DOHH2 (cell line): ENCODE measurements around the gene ZNF593.

Experiments
- H3F3A ChIP-seq: fragments of 200-600 bp; sonication (generic), shearing (Covaris generic); 2 replicates; pipeline ENCODE4 v1.6.0; 2016; ENCODE audit warnings: antibody characterized with exemption, mild to moderate bottlenecking; ENCODE audit not compliant: control insufficient read depth, insufficient read depth
- H3K27ac ChIP-seq: fragments of 200-600 bp; sonication (generic); 2 replicates; pipeline ENCODE4 v1.5.1; 2014; ENCODE audit warnings: low read depth, mild to moderate bottlenecking, low read length, moderate library complexity
- H3K27me3 ChIP-seq: fragments of 200-600 bp; sonication (generic); 2 replicates; pipeline ENCODE4 v1.6.1; 2014; ENCODE audit warnings: mild to moderate bottlenecking, low read length, mixed read lengths; ENCODE audit not compliant: control insufficient read depth
- H3K36me3 ChIP-seq: fragments of 200-600 bp; sonication (generic); 2 replicates; pipeline ENCODE4 v1.6.1; 2014; ENCODE audit warnings: mild to moderate bottlenecking, low read length, moderate library complexity, mixed read lengths; ENCODE audit not compliant: control insufficient read depth
- H3K4me1 ChIP-seq: fragments of 200-600 bp; sonication (generic); 2 replicates; pipeline ENCODE4 v1.6.1; 2014; ENCODE audit warnings: mild to moderate bottlenecking, low read length, mixed read lengths; ENCODE audit not compliant: control insufficient read depth
- H3K4me2 ChIP-seq: fragments of 200-600 bp; sonication (generic); 2 replicates; pipeline ENCODE4 v1.6.0; 2014; ENCODE audit warnings: mild to moderate bottlenecking, low read length, moderate library complexity
- H3K4me3 ChIP-seq: fragments of 200-600 bp; sonication (generic); 2 replicates; pipeline ENCODE4 v1.5.1; 2014; ENCODE audit warnings: mild to moderate bottlenecking, low read length, mixed read lengths
- H3K79me2 ChIP-seq: fragments of 200-600 bp; sonication (generic); 2 replicates; pipeline ENCODE4 v1.6.1; 2014; ENCODE audit warnings: mild to moderate bottlenecking, low read length, mixed read lengths; ENCODE audit not compliant: control insufficient read depth
- H3K9me2 ChIP-seq: fragments of 200-600 bp; sonication (generic); replicated peaks from 2 replicates; pipeline ENCODE4 v1.6.1; 2014; ENCODE audit warnings: mild to moderate bottlenecking, low read length, mixed read lengths; ENCODE audit not compliant: control insufficient read depth
- H3K9me3 ChIP-seq: fragments of 200-600 bp; sonication (generic); 2 replicates; pipeline ENCODE4 v1.6.1; 2014; ENCODE audit warnings: antibody characterized with exemption, low read length, mixed read lengths; ENCODE audit not compliant: control insufficient read depth, insufficient read depth
- H4K20me1 ChIP-seq: fragments of 200-600 bp; sonication (generic); 2 replicates; pipeline ENCODE4 v1.6.0; 2014; ENCODE audit warnings: low read depth, mild to moderate bottlenecking, antibody characterized with exemption, low read length, moderate library complexity; ENCODE audit not compliant: control insufficient read depth, insufficient read depth
- CTCF ChIP-seq: fragments of 200-600 bp; sonication (generic); IDR thresholded peaks from one replicate; pipeline ENCODE4 v1.5.1; 2014; ENCODE audit warnings: antibody characterized with exemption, mild to moderate bottlenecking, low read depth, low read length; ENCODE audit not compliant: poor library complexity, severe bottlenecking
- EZH2phosphoT487 ChIP-seq: fragments of 200-600 bp; sonication (generic); IDR thresholded peaks from 2 replicates; pipeline ENCODE4 v1.6.1; 2017; ENCODE audit warnings: borderline replicate concordance, mild to moderate bottlenecking, antibody characterized with exemption, low read length, moderate library complexity, mixed read lengths

ZNF593 gene

GRCh38 chr1:26145960-26146294 is 23.8 kb upstream of the ZNF593 start:
- Histone ChIP-seq H3K27ac (no peak overlapping the region), H3K27me3 (peaks cover 22% of the 10 kb centered on the region), H3K9me2 (no peaks in the 10 kb centered on the region), H3K9me3 (no peaks in the 10 kb centered on the region), H3K4me3 (no peak overlapping the region), H3K4me1 (peaks cover 4% of the 10 kb centered on the region), H3F3A (0 out of 2 replicates have a peak, but pooled peaks cover 4% of the 10 kb centered on the region), H4K20me1 (no peaks in the 10 kb centered on the region; the same call in none of the 2 replicates), H3K79me2 (no peaks in the 10 kb centered on the region), H3K4me2 (no peak overlapping the region), H3K36me3 (no peaks in the 10 kb centered on the region)
- no peak for TF ChIP-seq CTCF
- no peak for TF ChIP-seq EZH2phosphoT487

DNA sequence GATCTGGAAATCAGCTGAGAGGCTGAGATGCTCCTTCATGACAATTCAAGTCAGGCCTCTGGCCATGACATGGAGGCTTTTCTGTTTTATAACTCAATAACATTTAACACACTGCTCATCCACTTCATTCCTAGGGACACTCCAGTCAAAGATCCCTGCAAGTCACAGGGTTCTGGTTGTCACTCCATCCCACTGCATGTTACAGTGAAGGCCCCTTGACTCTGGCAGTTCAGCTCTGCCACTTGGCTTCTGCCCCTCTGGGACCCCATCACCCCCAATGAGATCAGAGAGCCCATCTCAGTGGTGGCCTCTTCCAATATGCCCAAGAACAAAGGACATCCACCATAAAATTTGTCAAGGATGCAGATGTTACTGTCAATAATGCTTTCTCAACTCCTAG is 20.8 kb upstream of the ZNF593 start:
- TF ChIP-seq EZH2phosphoT487 (no peak), CTCF (no peak)
- Histone ChIP-seq H3K27me3 (peaks cover 37% of the 10 kb centered on the region), H3K4me1 (peaks cover 4% of the 10 kb centered on the region)

DNA sequence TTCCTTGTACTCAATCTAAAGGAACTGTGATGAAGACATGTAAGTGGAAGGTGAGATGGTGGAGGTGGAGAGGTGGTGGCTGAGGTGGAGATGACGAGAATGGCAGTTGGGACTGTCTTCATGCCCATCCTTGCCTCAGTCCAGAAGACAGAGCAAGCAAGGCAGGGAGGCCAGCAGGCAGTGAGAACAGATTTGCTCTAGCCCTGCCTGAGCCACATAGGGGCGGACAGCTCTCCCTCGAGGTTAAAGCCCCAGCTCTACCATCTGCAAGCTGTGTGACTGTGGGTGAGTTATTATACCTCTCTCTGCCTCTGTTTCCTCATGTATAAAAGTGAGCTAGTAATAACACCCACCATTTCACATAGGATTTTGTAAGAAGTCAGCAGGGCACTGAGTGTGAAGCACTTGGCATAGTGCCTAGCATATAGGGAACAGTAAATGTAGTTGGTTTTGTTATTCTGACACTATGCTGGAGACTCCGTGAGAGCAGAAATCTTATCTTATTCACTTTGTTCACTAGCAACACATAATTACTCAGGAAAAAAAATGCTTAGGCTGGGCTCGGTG is 15.7 kb upstream of the ZNF593 start:
- Histone ChIP-seq H3K4me2 (no peak overlapping the region), H3K4me1 (no peaks in the 10 kb centered on the region), H3K9me2 (no peaks in the 10 kb centered on the region), H3K36me3 (no peaks in the 10 kb centered on the region), H3K79me2 (no peaks in the 10 kb centered on the region), H3K27me3 (peaks cover 60% of the 10 kb centered on the region), H3K9me3 (no peaks in the 10 kb centered on the region), H3F3A (no peaks in the 10 kb centered on the region), H3K27ac (no peak overlapping the region), H3K4me3 (no peak overlapping the region), H4K20me1 (no peaks in the 10 kb centered on the region; the same call in 1 of the 2 replicates)
- no peak for TF ChIP-seq CTCF
- TF ChIP-seq EZH2phosphoT487 = no peak

More for the DNA sequence above, 20.8 kb upstream of the ZNF593 start:
- H3F3A ChIP-seq = 0 out of 2 replicates have a peak, but pooled peaks cover 4% of the 10 kb centered on the region
- H3K27ac ChIP-seq = no peak overlapping the region
- H4K20me1 ChIP-seq = no peaks in the 10 kb centered on the region; the same call in none of the 2 replicates
- H3K36me3 ChIP-seq = no peaks in the 10 kb centered on the region
- no peaks in the 10 kb centered on the region for H3K79me2 ChIP-seq
- H3K4me3 ChIP-seq = no peak overlapping the region
- no peaks in the 10 kb centered on the region for H3K9me2 ChIP-seq
- no peak overlapping the region for H3K4me2 ChIP-seq
- no peaks in the 10 kb centered on the region for H3K9me3 ChIP-seq
